ENCODE measurements around the gene SLC17A5. TPM values are rescaled to one million over a fixed set of nuclear protein-coding genes. Genes with fewer than 3 reads are reported as not detected.
"Not testable (repeated sequence)": the region's sequence is repeated elsewhere in the genome, so short reads cannot be mapped to it uniquely, and the experiment has no call there.

The SLC17A5 gene
- total RNA-seq, 1 donor from 2014 or later = 20.8 TPM

DNA sequence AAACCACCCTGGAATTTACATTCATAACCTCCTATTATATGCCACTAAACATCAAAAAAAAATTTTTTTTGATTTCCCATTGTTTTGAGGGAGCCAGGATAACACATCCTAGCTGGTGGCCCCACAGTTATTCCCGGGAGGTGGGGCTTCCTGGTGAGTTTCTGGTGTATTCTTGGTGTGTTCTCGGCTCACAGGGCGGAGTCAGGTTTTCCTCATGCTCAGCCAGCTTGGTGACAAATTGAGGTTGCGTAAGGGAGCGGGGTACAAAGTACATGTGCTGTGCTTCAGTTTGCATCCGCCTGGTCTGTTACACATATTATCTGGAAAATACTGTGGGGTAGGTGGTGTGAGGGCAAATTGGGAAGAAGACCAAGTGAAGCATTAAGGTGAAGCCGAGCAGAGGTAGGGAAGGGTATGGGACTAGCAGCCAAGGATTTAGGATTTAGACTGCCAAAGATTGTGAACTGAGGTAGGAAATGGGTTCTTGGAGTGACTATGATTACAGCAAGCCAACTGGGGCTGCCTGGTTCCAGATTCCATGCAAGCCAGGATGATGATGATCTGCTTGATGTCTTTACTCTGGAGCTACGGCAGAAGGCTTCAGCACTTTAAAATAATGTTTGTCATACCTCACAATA lies 86.7 kb downstream of the SLC17A5 start:
- no peak for DNase-seq (ENCODE audit: low read depth, low spot score)

GRCh38 chr6:73566486-73566871 lies 87.3 kb downstream of the SLC17A5 start:
- not testable (repeated sequence) for DNase-seq (ENCODE audit: low read depth, low spot score)

GRCh38 chr6:73565767-73566485 lies 87.9 kb downstream of the SLC17A5 start:
- no peak for DNase-seq (ENCODE audit: low read depth, low spot score)

GRCh38 chr6:73564578-73565345 lies 89.0 kb downstream of the SLC17A5 start:
- no peak for DNase-seq (ENCODE audit: low read depth, low spot score)

DNA sequence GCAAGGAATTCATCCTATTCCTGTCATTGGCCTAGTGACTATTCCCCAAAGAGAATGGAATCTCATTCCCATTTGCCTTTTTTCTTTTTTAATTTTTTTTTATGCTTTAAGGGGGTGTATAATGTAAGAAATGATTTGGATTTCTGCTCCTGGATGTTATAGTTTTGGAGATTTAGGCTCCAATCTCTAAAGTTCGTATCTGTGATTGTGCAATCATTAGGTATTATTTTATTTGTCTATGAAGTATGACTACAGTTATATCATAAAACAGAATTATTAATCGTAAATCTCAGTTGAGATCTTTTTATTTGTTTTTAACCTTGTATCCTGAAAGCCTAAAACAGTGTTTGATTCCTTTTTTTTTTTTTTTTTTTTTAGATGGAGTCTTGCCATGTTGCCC lies 91.2 kb downstream of the SLC17A5 start:
- no peak for DNase-seq (ENCODE audit: low read depth, low spot score)

GRCh38 chr6:73560853-73561407 lies 92.9 kb downstream of the SLC17A5 start:
- DNase-seq (ENCODE audit: low read depth, low spot score) = no peak

GRCh38 chr6:73560182-73560732 lies 93.5 kb downstream of the SLC17A5 start:
- DNase-seq (ENCODE audit: low read depth, low spot score) = no peak

GRCh38 chr6:73559399-73559794 lies 94.4 kb downstream of the SLC17A5 start:
- DNase-seq (ENCODE audit: low read depth, low spot score) = not testable (repeated sequence)

DNA sequence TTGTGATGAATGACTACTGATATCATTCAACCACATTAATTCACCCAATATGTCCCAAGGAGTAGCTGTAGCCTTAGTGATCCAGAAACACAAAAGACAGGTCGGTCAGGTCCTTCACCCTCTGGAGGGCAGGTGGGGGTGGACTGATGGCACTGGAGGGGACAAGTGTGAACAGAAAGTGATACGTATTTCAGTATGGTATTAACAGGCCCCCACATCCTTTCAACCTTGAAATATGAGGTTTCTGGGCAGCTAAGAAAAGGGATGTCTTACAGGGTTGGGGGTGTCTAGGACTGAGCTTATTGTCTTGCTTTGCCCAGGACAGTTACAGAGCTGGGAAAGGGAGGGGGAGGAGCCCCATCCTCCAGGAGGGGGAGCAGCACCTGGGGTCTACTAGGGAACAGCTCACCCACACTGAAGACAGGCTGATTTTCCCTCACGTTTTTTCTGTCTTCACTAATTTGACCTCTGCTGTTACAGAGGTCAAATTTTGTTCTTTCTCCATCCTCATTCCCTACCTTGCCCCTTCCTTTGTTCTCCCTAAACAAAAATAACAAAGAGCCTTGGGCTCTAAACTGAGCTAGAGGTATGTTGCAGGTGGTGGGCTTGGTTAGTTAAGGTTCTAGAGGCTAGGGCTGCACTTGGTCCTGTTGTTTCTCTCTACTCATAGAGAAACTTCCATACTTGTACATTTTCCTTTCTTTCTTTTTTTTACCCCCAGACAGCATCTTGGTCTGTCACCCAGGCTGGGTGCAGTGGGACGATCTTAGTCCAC lies 95.0 kb downstream of the SLC17A5 start:
- no peak for DNase-seq (ENCODE audit: low read depth, low spot score)

DNA sequence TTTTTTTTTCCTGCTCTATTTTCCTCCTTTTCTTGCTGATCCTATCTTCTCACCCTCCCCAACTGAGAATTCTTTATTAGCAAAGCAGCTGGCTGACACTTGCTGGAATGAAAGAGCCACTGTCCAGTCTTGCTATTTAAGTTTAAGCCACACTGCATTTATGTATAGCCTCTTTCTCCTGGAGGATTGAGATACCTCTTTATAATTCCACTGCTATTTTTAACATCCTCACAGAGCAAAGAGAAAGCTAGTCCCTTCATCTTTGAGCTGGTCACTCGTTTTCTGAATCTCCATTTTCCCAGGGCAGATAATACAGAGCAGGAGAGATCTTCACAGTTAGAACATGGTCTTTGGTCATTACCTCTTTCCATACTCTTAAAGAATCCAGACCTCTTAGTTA lies 97.0 kb downstream of the SLC17A5 start:
- no peak for DNase-seq (ENCODE audit: low read depth, low spot score)

DNA sequence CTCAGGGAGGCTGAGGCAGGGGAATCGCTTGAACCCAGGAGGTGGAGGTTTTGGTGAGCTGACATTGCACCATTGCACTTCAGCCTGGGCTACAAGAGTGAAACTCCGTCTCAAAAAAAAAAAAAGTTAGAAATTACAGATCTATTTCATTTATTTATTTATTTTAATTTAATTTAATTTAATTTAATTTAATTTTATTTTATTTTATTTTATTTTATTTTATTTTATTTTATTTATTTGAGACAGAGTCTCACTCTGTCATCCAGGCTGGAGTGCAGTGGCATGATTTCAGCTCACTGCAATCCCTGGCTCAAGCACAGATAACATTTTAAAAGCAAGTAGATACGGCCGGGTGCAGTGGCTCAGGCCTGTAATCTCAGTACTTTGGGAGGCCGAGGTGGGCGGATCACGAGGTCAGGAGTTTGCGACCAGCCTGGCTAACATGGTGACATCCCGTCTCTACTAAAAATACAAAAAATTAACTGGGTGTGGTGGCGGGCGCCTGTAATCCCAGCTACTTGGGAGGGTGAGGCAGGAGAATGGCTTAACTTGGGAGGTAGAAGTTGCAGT lies 98.3 kb downstream of the SLC17A5 start:
- DNase-seq (ENCODE audit: low read depth, low spot score) = not testable (repeated sequence)

DNA sequence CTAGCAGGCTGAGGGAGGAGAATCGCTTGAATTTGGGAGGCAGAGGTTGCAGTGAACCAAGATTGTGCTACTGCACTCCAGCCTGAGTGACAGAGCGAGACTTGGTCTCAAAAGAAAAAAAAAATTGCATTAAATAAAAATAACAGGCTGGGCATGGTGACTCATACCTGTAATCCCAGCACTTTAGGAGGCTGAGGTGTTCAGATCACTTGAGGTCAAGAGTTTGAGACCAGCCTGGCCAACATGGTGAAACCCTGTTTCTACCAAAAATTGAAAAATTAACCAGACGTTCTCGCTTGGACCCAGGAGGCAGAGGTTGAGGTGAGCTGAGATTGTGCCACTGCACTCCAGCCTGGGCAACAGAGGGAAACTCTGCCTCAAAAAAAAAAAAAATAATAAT lies 102.7 kb downstream of the SLC17A5 start:
- not testable (repeated sequence) for DNase-seq (ENCODE audit: low read depth, low spot score)

DNA sequence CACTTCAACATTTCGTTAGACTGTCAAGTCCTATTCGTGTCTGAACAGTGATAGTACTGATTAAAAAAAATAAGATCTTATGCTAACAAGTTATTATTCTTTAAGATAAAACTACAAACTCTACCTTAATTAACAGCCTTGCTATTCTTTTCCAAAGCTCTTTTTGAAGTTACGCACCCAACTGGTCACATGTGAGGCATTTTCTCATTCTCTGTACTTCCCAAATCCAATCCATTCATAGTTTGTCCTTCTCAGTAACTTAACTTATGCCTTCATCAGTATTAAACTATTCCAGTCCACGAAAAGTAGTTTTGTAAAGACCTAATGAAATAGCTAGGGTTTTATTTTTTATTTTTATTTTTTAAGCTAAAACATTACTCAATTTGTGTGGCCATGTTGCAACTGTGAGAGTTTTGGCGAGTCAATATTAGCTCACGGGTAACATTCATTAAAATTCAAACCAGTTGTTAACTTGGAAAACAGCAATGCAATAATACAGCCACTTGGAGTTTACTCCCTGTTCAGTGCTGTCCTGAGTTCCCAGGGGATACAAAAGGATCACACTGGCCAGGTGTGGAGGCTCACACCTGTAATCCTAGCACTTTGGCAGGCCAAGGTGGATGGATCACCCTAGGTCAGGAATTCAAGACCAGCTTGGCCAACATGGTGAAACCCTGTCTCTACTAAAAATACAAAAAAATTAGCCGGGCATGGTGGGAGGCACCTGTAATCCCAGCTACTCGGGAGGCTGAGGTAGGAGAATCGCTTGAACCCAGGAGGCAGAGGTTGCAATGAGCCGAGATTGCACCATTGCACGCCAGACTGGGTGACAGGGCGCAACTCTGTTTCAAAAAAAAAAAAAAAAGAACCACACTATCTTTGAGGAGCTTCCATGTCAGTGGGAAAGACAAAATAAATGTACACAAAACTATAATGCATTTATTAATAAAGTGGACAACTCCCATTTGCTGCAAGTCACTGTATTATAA lies 105.0 kb downstream of the SLC17A5 start:
- DNase-seq (ENCODE audit: low read depth, low spot score) = no peak

- no peak for DNase-seq (ENCODE audit: low read depth, low spot score)
Measured at GRCh38 chr6:73547036-73547435, 106.8 kb downstream of the SLC17A5 start.

Other genes starting within 250 kb of the SLC17A5 start
- 4.8 and 9.6 TPM in 2 replicates for gene CGAS, start 201.7 kb downstream of the SLC17A5 start, total RNA-seq
- gene MTO1, start 192.3 kb downstream of the SLC17A5 start, total RNA-seq = 23.4 and 33.5 TPM in 2 replicates
- 20,734 and 25,322 TPM in 2 replicates for gene EEF1A1, start 133.0 kb downstream of the SLC17A5 start, total RNA-seq
- gene CD109, start 42.2 kb upstream of the SLC17A5 start, total RNA-seq = 17.3 and 22.4 TPM in 2 replicates

All from pulmonary artery endothelial cell (primary cell).